NOMO-1 (cell line): Measurements from ENCODE around the gene PER3.

Experiments
- DNase-seq, 2 experiments: peaks; one replicate each; lab custom pipeline; 2025; ENCODE audit not compliant: unreplicated experiment in 2 of 2; lab: John Stamatoyannopoulos, UW

PER3 gene

DNA sequence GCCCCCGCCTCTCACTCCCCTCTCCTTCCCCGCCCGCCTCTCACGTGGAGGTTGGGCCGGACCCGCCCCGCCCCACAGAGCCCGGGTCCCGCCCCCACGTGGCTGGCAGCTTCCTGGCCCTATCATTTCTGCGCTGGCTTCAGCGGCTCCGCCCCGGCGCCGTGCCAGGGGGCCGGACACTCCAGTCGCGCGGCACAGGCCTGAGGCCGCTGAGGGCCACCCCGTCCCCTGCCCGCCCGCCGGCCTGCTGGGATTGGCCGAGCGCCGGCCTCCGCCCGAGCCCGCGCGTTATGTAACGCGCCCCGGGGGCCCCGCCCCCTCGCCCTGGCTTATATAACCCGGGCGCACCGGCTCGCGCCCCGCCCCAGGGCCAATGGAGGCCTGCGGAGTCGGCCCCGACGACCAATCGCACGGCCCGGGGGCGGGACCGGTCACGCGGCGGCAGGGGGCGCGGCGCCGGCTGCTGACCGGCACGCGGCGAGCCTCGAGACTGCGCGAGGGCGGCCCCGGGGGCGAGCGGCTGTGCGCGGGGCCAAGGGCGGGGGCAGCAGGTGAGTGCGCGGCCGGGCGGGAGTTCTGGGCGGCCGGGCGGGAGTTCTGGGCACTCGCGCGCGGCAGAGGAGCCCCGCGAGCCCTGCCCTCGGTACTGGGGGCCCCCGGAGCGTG, at the start of gene PER3:
Gene PER3 (plus strand): TSS at position 466 of the 666 bp plus-strand sequence. CDS start 587 bp downstream, outside the sequence.
- peak; percentile 83 to 92 for DNase-seq

DNA sequence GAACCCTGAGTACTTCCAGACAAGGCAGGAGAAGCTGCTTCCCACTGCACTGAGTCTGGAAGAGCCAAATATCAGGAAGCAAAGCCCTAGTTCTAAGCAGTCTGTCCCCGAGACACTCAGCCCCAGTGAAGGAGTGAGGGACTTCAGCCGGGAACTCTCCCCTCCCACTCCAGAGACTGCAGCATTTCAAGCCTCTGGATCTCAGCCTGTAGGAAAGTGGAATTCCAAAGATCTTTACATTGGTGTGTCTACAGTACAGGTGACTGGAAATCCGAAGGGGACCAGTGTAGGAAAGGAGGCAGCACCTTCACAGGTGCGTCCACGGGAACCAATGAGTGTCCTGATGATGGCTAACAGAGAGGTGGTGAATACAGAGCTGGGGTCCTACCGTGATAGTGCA, 46.0 kb upstream of the PER3 start:
- DNase-seq = no peak

DNA sequence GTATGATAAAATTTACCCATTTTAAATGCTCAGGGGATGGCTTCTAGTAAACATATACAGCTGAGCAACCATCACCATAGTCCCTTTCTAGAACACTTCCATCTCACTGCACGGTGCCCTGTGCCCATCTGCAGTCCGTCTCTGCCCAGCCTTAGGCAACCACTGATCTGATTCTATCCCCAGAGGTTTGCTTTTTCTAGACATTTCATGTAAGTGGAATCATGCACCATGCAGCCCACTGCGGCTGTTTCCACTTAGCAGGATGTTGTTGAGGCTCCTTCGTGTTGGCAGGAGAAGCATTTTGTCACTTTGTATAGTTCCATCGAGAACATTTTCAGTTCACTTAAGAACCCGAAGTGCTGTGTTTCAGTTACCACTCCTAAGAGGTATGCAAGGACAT, 40.7 kb upstream of the PER3 start:
- DNase-seq = no peak

DNA sequence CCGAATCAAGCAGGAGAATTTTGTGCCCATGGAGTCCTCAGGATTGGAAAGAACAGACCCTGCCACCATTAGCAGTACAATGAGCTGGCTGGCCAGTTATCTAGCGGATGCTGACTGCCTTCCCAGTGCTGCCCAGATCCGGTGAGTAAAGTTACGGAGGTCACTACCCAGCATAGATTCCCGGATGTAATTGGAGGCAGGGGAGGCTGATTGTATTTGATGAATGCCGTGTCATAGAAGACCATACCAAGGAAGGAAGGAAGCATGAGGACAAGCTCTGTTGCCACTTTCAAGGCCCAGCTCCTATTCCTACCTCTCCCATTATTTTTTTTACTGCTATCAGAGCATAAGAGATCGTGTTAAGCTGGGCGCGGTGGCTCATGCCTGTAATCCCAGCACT, 39.2 kb upstream of the PER3 start:
- DNase-seq = no peak

DNA sequence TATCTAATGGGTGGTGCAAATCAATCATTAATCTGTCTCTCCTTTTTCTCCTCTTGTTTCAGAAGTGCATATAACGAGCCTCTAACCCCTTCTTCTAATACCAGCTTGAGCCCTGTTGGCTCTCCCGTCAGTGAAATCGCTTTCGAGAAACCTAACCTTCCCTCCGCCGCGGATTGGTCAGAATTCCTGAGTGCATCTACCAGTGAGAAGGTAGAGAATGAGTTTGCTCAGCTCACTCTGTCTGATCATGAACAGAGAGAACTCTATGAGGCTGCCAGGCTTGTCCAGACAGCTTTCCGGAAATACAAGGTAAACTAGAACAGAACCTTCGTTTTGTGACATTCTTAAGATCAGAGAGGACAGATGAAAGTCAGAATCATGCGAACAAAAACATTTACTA, 38.3 kb upstream of the PER3 start:
- DNase-seq = no peak

DNA sequence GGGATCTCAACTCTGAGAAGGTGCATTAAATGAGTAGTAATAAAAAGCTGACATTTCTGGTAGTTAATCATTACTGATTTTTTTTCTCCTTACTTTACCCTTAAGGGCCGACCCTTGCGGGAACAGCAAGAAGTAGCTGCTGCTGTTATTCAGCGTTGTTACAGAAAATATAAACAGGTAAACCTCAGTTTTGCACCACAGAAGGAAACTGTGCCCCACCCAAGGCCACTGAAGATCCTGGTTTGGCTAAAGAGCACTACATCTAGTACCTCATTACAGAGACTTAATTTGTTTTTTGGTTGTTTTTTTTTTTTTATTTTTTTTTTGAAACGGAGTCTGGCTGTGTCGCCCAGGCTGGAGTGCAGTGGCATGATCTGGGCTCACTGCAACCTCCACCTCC, 36.5 kb upstream of the PER3 start:
- DNase-seq = no peak

DNA sequence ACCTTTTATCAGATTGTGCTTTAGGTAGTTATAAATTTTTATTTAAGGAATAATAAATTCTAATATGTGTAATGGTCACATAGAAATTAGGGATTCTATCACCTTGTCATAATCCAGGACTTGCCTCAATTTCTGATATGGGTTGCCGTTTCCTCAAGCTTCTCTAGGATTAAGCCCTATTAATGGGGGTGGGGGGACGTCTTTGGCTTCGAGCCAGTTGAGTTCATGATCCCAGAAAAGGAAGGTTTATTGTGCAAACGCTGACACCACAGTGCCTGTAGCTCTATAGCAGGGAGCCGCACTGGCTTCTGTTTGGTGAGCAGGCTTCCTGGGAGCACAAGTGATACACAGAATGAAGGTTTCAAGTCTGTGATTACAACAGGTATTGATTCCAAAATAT, 35.0 kb upstream of the PER3 start:
- DNase-seq = no peak

DNA sequence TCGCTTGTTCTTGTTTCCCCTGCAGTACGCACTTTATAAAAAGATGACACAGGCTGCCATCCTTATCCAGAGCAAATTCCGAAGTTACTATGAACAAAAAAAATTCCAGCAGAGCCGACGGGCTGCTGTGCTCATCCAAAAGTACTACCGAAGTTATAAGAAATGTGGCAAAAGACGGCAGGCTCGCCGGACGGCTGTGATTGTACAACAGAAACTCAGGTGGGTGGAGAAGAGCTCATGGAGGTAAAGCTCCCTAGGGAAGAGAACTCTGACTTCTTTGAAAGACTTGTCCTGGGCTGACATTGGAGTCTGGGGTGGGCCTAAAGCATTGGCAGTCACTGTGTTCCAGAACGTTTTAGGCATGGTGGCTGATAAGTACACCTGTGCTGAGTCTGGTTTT, 32.9 kb upstream of the PER3 start:
- no peak for DNase-seq

DNA sequence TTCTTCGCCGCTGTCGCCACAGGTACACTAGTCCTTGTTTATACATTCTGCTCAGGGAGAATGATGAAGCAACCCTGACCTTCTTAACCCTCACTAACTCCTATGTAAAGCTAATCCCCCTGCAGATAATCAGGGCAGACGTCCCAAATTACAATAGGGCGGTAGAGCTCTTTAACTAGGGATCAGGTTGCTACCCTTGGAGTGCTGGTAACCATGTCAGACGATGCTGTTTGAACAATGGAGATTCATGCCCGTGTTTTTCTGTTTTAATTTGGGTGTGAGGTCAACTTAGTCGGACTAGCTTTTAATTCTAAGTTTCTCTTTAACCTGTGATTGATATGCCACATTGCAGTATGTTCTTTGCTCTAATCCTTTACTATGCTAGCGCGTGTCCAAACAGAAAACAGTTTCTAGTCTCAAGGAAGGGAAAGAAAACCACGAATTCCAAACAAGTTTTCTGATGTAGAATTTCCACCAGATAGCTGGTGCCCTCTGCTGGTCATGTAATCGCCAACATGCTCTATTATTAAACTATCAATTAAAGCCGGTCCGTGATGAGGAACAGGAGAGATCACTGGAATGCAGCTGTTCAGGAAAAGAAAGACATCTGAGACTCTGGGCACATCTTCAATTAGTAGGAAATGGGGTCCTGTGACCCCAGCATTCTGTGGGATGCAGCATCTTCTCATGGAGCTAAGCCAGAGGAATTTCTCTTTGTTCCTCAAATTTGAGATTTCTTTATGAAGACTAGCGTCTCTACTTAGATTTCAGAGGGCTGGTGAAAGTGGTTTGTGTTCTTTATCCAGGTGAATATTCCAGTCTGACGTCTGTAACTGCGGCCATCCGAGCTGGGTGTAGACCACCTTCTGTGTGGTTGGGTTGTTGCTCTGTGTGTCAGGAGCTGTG, 31.3 kb upstream of the PER3 start:
- peak in 1 of 2 experiments; percentile 36 for DNase-seq

DNA sequence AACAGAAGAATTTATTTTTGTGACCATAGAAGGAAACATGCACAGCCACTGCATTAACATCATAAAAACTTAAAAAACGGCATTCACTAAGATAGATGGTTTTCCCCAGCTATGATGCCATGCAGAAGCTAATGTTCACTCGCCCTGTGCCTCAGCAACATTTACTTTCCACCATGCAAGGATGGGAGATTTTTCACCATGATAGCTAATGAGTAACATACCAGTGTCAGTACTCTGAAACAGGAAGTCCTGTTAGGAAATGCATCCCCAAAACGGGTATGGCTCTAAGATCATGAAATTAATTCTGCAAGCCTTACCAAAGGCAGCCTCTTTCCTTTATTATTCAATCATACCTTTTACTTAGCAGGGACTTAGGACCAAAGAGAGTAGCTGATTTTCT, 30.4 kb upstream of the PER3 start:
- DNase-seq = peak in 1 of 2 experiments; percentile 17

DNA sequence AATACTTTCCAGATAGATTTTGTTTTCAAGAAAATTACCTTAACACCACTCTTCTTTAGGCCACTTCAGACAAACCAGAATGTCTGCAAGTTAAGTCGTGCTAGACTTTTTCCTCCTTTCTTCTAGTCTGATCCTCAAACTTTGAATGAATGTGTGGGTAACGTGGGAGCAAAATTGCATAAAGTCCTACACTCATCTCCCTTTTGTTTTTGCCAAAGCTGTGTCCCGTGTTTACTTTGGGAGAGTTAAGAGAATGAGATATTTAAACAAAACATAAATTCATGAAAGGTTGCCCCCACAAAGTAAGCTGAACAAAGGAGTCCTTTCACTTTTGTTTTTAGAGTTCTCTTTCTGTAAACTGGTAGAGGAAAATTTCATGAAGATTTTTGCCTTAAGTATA, 29.9 kb upstream of the PER3 start:
- no peak for DNase-seq

DNA sequence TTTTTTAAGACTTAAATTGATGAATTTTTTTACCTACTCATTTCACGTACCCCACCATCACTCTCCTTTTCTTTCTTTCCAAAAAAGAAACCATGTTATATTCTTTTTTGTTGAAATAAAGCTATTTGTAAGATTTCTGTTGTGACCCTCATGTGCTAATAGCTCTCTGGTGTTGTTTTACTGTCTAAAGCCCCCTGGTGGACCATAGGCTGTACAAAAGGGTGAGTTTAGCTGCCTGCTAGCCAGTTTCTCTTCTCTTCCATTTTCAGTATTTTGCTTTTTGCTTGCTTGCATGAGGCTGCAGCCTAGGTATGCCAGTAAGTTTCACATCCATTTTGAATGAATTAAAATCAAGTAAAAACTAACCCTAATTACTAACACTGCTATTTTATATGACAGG, 28.6 kb upstream of the PER3 start:
- no peak for DNase-seq

DNA sequence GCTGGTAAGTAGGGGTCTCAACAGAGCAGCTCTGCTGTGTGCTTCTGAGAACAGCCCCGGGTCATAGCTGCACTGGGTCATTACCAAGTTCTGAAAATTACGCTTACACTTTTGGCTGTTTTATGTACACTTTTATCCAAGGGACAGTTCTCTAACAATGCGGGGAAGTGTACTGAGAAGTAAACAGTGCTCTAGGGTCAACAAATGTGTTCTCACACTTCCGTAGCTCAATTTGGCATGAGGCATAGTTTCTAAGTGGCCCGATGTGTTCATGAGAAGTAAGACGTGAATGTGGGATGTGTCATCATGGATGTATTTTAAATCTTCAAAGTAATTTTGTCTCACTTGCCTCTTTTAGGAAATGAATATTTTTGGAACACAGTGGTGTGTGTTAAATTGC, 23.8 kb upstream of the PER3 start:
- DNase-seq = no peak

DNA sequence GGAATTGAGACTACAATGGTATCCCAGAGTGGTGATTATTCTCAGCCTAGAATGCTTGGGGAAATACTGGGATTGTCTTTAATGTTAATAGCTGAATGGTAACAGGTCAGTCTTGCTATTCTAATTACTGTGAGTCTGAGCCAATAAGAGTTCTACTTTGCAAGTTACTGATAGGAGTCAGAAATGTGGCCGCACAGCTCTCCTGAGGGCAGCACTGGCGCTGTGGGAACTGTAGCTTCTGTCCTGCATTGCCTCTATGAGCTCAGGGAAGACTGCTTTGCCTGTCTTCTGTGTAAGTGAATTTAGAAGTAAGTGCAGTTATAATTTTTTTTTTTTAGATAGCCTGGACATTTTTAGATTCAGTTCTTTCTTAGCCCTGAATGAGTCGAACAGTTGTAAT, 23.0 kb upstream of the PER3 start:
- no peak for DNase-seq

DNA sequence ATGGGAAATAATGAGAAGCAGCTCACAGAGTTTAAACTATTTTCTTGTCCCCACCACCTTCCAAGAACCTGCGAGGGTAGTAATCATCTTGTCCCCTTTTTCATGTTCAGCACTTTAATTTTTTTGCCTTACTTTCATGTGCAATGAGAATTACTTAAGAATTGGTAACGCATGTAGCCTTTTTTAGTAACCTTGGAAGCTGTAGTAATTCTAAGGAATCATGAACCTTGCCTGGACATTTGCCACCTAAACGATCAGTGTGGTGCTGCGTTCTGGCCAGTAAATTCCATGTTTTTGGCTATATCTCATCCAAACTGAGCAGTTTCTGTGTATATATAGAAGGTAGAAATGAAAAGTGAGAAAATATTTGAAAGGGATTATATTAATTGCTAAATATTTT, 16.9 kb upstream of the PER3 start:
- DNase-seq = no peak

DNA sequence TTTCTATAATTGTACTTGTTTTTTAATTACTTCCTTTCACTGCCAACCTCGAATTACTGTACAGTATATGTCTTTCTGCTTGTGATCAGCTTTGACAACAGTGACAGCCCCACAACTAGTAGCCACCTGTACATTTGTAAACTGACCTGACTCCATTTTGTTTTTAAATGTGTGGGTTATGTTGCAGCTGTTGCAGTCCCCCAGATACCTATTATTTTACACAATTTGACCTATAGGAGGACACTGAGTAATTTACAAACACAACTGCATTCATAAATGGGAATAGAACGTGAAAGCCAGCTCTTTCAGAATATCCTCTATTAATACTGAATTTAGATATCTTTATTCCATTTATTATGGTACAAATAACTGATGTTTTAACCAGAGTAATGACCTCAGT, 15.5 kb upstream of the PER3 start:
- no peak for DNase-seq

DNA sequence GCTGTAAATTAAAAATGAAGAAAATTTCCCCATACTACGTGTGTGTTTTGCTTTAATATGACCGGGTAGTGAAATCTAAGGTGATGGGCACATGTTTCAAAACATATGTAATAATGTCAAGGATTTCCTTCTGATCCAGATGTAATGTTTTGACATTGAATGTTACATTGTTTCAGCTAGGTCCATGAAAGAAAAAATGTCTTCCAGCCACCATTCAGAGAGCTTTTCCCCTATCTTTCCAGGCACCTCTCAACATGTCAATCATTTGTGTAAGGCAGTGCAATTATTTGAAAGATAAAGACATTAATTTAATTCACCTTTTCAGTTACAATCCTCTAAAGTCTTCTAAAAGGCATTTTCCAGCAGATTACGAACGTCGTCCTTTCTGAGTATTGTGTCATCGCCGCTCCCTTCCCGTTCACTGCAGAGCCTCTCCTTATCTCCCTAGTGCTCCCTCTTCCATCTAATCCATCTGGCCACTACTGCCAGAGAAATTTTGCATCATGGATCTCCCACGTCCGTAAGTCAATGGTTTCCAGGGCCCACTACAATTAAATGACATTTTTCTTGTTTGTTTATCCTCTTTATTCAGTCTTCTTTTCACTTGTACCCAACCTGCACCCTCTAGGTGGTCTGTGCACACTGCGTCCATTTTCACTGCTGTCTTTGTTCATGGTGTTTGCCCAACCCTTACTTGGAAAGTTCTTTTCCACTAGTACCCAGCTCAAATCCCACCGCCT, 14.2 kb upstream of the PER3 start:
- no peak for DNase-seq

DNA sequence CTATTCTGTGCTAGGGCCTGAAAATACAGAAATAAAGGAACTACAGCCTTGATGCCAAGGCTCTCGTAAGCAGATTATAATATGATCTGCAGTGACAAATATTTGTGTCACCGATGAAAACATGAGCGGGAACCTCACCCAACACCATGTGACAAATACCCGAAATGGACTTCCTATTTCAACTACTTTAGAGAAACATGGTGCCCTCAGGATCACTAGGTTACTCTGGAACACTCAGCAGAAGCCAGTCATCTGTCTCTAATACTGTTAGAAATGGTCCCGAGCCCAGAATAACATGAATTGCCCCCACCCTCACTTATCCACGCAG, 13.5 kb upstream of the PER3 start:
- peak in 1 of 2 experiments; percentile 41 for DNase-seq

DNA sequence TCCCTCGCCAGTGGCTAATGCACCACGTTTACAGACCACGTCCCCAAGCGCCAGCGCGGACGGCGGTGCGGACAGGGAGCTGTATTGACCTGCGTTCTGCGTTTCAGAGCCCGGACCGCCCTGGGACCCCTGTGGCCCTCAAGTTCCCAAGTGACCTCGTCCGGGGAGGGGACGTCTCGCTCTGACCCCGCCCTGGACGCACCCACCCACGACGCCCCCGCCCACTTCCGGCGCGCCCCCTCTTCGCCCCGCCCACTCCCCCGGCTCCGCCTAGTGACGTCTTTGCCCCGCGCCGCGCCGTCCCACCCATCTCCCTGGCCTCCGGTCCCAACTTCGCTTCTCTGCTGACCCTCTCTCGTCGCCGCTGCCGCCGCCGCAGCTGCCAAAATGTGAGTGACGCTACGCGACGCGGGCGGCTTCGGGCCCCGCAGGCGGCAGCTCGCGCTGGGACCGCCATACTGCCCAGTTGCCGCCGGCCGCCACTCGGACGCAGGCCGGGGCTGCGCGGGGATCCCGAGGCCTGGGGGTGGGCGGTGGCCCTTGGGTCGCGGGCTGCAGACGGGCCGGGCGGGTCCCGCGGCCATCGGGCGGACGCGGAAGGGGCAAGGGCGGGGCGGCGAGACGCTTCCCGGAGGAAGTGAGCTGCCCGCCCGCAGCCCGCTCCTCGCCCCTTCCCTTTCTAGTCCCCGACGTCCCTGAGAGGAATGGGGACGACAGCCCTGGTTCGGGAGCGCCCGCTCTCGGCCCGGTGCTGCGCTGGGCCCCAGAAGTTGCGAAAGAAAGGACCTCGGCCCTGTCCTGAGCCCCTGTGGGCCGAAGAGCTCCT, 12.9 kb upstream of the PER3 start, which contains the start of gene VAMP3:
Gene VAMP3 (plus strand): TSS at position 300 of the 826 bp plus-strand sequence. CDS start 88 bp downstream, at position 388.
- DNase-seq = peak; percentile 48 to 79

DNA sequence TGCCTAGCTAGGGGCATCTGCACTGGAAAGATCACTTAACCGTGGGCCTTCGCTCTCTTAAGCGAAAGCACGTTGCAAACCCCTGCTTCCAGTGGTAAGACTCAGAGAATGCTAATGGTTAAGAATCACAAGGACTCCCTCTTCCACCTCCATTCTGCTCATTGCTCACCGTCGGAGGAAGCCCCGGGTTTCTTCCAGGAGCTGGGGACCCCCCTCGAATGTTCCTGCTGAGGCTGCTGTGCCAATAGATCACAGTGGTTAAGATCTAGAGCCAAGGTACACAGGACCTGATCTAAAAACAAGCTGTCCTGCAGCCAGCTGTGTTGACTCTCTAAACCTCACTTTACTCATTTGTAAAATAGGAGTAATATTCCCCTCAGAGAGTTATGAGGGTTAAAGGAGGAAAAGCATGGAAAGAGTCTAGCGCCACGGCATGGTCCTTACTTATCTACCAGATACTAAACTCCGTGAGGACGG, 12.2 kb upstream of the PER3 start:
- peak in 1 of 2 experiments; percentile 41 for DNase-seq
